ENCODE measurements around the gene PRKAG1.

The PRKAG1 gene

GRCh38 chr12:49019443-49020324, 1.1 kb upstream of the PRKAG1 start:
- H3K9me2 ChIP-seq (ENCODE audit: low read depth, low read length), result no peaks in the 10 kb centered on the region
- H3K9me3 ChIP-seq (ENCODE audit: low read length), result no peaks in the 10 kb centered on the region
- peak overlapping the region; percentile 81 for H3K4me3 ChIP-seq (ENCODE audit: low read depth, low read length, poor library complexity, severe bottlenecking)
- H3K4me1 ChIP-seq (ENCODE audit: insufficient read depth, low read length, severe bottlenecking), result peaks cover 23% of the 10 kb centered on the region
- peaks cover 41% of the 10 kb centered on the region for H3K36me3 ChIP-seq (ENCODE audit: insufficient read depth, low read length)
- H3F3A ChIP-seq (ENCODE audit: insufficient read depth, low read length), result peaks cover 4% of the 10 kb centered on the region; the same call in 1 of the 2 replicates
- H3K27me3 ChIP-seq (ENCODE audit: insufficient read depth, low read length), result no peaks in the 10 kb centered on the region
- no peaks in the 10 kb centered on the region for H3K79me2 ChIP-seq (ENCODE audit: insufficient read depth, low read length)
- no peaks in the 10 kb centered on the region for H4K20me1 ChIP-seq (ENCODE audit: insufficient read depth, low read length)
- TF ChIP-seq CTCF (IDR thresholded peaks at IDR 0.05; ENCODE audit: low read length) (peak; percentile 67), EZH2 (IDR thresholded peaks at IDR 0.05; ENCODE audit: borderline replicate concordance, low read length) (no peak)
- peak overlapping the region; percentile 92 for H3K4me2 ChIP-seq (ENCODE audit: low read length)
- H3K9ac ChIP-seq (ENCODE audit: low read length), result peak overlapping the region; percentile 83
- H2AFZ ChIP-seq (ENCODE audit: low read length), result no peak overlapping the region
- H3K27ac ChIP-seq (ENCODE audit: low read depth, low read length, poor library complexity, severe bottlenecking), result peak overlapping the region; percentile 96

DNA sequence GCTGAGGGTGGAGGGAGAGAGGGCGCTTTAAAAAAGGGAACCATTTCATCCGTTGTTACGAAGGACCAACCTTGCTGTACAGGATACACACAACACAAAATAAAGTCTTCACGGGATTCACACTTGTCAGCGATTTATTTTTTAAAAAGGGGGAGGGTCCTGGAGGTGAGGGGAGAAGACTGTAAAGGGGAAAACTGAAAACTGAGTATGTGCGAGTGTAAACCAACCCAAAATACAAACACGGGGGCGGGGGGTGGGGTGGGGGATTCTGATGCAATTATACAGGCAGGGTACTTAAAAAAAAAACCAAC, 499 bp upstream of the PRKAG1 start:
- Histone ChIP-seq H3K79me2 (ENCODE audit: insufficient read depth, low read length) (no peaks in the 10 kb centered on the region), H3K27ac (ENCODE audit: low read depth, low read length, poor library complexity, severe bottlenecking) (peak overlapping the region; percentile 96), H3K9me2 (ENCODE audit: low read depth, low read length) (no peaks in the 10 kb centered on the region), H3K36me3 (ENCODE audit: insufficient read depth, low read length) (peaks cover 35% of the 10 kb centered on the region), H3K4me2 (ENCODE audit: low read length) (peak overlapping the region; percentile 92), H3K4me1 (ENCODE audit: insufficient read depth, low read length, severe bottlenecking) (peaks cover 23% of the 10 kb centered on the region), H3K9me3 (ENCODE audit: low read length) (no peaks in the 10 kb centered on the region), H4K20me1 (ENCODE audit: insufficient read depth, low read length) (no peaks in the 10 kb centered on the region), H2AFZ (ENCODE audit: low read length) (no peak overlapping the region), H3F3A (ENCODE audit: insufficient read depth, low read length) (peaks cover 4% of the 10 kb centered on the region; the same call in 1 of the 2 replicates), H3K4me3 (ENCODE audit: low read depth, low read length, poor library complexity, severe bottlenecking) (peak overlapping the region; percentile 81), H3K27me3 (ENCODE audit: insufficient read depth, low read length) (no peaks in the 10 kb centered on the region), H3K9ac (ENCODE audit: low read length) (peak overlapping the region; percentile 83)
- no peak for TF ChIP-seq EZH2 (IDR thresholded peaks at IDR 0.05; ENCODE audit: borderline replicate concordance, low read length)
- TF ChIP-seq CTCF (IDR thresholded peaks at IDR 0.05; ENCODE audit: low read length), result no peak

GRCh38 chr12:49017891-49018260, 700 bp downstream of the PRKAG1 start:
- H3K4me2 ChIP-seq (ENCODE audit: low read length), result peak overlapping the region; percentile 92
- H2AFZ ChIP-seq (ENCODE audit: low read length), result no peak overlapping the region

More at GRCh38 chr12:49017891-49018260, 700 bp downstream of the PRKAG1 start:
- Histone ChIP-seq H3K27ac (ENCODE audit: low read depth, low read length, poor library complexity, severe bottlenecking) (peak overlapping the region; percentile 46), H3K36me3 (ENCODE audit: insufficient read depth, low read length) (peaks cover 24% of the 10 kb centered on the region), H3K27me3 (ENCODE audit: insufficient read depth, low read length) (no peaks in the 10 kb centered on the region), H3K4me3 (ENCODE audit: low read depth, low read length, poor library complexity, severe bottlenecking) (peak overlapping the region; percentile 81), H4K20me1 (ENCODE audit: insufficient read depth, low read length) (no peaks in the 10 kb centered on the region), H3K9me2 (ENCODE audit: low read depth, low read length) (no peaks in the 10 kb centered on the region), H3K9ac (ENCODE audit: low read length) (peak overlapping the region; percentile 83), H3F3A (ENCODE audit: insufficient read depth, low read length) (peaks cover 4% of the 10 kb centered on the region; the same call in 1 of the 2 replicates), H3K9me3 (ENCODE audit: low read length) (no peaks in the 10 kb centered on the region), H3K79me2 (ENCODE audit: insufficient read depth, low read length) (no peaks in the 10 kb centered on the region), H3K4me1 (ENCODE audit: insufficient read depth, low read length, severe bottlenecking) (peaks cover 28% of the 10 kb centered on the region)
- no peak for TF ChIP-seq CTCF (IDR thresholded peaks at IDR 0.05; ENCODE audit: low read length)
- TF ChIP-seq EZH2 (IDR thresholded peaks at IDR 0.05; ENCODE audit: borderline replicate concordance, low read length), result no peak
